Stimulated activated CD8-positive, alpha-beta memory T cell treated with anti-CD3 and anti-CD28 coated beads, Interleukin-15, amount 100 ng/mL, for 48 hours (primary cell): ENCODE measurements around the gene FKBP4.

Source experiments
- DNase-seq, 2 donors: peaks; one replicate each; pipeline ENCODE4 v3.0.0-alpha.2; 2020; ENCODE audit warnings: low read depth in 2 of 2

The FKBP4 gene

DNA sequence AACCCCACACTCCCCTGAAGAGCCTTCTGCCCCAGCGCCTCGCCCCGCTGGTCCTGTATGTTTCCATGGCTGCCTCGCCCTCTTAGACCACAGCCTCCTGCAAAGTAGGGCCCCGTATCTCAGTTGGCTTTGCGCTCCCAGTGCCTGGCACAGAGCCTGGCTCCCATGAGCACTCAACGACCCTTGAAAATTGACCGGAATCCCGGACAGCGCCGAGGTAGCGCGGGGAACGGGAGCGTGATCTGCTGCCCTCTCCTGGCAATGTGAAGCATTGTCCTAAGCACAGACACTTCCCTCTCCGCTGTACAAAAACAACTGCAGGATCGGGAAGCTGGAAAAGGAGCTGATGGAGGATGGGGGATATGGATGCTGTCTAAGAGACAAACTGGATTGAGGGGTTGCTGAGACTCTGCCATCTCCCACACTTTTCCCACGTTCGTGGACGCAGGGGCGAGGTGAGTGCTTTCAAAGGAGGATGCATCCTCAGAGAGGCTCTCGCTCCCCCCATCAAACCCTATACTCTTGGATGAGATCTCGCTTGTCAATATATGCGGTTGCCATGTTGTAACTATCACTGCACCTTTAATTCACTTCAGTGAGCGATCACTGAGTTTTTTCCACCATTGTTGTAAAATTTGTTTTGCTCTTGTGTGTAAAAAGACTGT, 10.7 kb upstream of the FKBP4 start:
- peak in 1 of 2 donors; percentile 17 for DNase-seq

DNA sequence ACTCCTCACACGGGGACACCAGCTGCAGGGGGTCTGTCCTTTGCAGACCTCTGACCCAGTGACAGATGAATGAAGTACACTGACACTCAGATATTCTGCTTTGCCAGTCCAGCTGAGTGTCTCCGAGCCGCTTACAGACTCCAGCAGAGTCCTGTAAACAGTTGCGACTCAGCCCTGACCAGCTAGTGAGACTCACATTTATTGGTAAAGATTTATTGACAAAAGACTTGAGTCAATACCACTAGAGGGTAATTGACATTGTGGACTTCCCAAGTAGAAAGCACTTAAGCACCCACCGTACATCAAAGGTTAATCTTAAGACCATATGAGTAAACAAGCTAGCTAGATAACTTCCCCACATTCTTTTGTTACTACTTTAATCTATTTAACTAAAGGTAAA, 9.8 kb upstream of the FKBP4 start:
- DNase-seq, result no peak

- no peak for DNase-seq
Observed at GRCh38 chr12:2791089-2791488, 3.7 kb upstream of the FKBP4 start.

- no peak for DNase-seq
Observed at GRCh38 chr12:2792671-2793500, 1.9 kb upstream of the FKBP4 start.

DNA sequence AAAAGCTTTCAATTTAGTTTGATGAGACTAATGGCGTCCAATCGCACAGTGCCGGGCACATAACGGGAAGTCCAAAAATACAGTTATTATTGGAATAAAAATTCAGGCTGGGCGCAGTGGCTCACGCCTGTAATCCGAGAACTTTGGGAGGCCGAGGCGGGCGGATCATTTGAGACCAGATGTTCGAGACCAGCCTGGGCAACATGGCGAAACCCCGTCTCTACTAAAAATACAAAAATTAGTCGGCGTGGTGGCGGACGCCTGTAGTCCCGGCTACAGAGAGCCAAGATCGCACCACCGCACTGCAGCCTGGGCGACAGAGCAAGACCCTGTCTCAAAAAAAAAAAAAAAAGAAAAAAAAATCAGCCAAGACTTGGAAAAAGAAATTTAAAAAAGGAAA, 1.2 kb upstream of the FKBP4 start:
- no peak for DNase-seq

- no peak for DNase-seq
Observed at GRCh38 chr12:2794191-2794735, 507 bp upstream of the FKBP4 start.

DNA sequence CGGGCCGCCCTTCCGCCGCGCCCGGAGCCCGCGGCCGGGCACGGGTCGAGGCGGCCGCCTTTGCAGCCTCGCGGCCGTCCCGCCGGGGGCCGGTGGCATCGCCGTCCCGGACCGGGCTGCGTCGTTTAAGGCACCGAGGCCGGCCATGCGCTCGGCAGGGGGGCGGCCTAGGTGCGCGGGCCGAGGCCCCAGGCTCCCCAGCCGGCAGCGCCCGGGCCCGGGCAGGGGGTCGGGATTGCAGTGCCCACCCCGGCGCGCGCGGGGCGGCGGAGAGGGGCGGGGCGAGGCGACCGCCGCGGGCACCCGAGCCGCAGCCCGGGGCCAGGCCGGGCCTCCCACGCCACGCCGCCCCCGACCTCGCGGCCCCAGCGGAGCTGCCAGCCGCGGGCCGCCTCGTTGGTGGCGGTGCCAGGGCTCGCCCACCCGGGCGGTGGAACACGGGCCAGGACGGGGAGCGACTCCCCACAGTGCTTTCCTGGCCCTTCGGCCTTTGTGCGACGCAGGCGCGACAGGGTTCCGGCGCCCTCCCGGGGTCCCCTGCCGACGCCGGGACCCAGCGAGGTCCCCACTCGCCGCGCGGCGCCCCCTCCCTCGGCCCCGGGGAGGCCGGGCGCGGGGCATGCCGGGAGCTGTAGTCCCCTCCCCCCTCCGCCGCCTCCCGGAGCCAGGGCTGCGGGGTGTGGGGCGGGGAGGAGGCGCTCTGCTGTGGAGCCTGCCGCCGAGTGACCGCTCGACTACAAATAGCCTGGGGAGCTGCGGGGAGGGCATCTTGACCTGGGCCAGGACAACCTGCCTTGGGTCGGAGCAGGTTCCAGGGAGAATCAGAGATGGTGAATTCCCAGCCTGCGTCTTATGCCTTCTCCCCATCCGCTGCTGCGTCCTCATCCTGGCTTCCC, 769 bp downstream of the FKBP4 start:
- peak; percentile 61 to 69 for DNase-seq

- no peak for DNase-seq
Observed at GRCh38 chr12:2796187-2796666, 1.5 kb downstream of the FKBP4 start.

DNA sequence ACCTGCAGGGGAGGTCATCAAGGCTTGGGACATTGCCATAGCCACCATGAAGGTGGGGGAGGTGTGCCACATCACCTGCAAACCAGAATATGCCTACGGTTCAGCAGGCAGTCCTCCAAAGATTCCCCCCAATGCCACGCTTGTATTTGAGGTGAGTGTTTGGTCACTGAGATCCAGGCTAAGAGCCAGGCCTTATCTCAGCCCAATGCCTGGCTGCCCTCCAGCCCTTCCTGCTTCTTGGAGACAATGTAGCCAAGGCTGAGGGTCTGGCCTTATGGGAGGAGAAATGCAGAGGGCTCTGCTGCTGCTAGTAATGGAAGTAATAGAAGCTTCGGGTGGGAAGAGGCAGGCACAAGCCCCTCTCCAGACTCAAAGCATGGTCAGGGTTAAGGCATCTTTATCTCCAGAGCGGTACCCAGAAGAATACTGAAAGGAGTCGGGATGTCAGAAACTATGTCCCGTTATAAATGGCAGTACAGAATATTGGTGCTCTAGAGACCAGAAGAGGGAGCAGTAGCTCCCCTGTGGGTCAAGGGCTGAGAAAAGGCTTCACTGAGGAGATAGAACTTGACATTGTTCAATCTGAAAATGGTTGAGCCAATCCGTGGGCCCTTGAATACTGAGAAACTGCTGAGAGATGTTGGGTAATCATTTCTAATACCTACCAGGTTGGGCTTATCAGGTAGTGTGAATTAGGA, 3.1 kb downstream of the FKBP4 start:
- DNase-seq, result no peak

DNA sequence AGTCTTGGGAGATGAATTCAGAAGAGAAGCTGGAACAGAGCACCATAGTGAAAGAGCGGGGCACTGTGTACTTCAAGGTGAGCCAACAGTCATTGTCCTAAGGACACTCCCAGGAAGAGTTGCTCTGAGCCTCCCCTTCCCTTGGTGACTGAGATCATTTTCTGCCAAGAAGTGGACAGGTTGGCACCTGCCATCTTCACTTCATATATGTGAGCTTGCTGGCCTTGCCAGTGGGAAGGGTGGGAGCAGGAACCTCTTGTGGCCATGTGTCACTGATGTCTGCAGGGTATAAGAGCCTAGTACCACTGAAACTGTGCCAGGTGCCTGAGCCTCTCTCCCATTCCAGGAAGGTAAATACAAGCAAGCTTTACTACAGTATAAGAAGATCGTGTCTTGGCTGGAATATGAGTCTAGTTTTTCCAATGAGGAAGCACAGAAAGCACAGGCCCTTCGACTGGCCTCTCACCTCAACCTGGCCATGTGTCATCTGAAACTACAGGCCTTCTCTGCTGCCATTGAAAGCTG, 5.3 kb downstream of the FKBP4 start:
- DNase-seq, result no peak

- no peak for DNase-seq
Observed at GRCh38 chr12:2801044-2801783, 6.4 kb downstream of the FKBP4 start.

- no peak for DNase-seq
Observed at GRCh38 chr12:2803635-2804392, 9.0 kb downstream of the FKBP4 start.

DNA sequence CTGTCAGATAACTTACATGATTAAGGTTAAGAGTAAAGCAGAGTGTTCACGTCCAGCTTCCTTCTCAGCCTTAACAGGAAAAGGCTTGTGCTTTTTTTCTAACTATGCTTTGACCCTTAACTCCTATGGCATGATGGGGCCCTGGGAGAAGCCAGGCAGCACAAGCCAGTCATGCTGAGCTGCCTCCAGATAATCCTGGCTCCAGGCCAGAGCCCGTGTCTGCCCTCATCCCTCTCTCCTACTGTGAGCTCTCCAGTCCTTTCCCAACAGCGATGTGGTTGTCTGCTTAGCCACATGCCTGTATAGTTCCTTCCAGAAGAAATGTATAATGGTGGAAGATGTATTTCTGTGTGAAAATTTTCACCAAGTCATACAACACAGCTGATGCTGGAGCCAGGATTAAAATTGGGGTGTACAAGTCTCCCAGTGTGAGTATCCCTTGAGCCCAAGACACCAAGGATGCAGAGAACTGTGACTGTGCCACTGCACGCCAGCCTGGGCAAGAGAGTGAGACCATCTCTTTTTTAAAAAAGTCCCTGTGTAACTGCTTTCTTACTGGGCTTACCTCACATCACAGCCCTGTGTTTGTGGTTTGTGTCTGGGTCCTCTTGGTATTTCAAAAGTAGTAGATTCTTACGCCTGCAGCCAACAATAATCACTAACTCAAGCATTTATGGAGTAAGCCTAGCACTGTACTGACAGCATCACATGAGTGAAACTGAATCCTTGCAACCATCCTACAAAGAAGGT, 9.8 kb downstream of the FKBP4 start:
- no peak for DNase-seq

DNA sequence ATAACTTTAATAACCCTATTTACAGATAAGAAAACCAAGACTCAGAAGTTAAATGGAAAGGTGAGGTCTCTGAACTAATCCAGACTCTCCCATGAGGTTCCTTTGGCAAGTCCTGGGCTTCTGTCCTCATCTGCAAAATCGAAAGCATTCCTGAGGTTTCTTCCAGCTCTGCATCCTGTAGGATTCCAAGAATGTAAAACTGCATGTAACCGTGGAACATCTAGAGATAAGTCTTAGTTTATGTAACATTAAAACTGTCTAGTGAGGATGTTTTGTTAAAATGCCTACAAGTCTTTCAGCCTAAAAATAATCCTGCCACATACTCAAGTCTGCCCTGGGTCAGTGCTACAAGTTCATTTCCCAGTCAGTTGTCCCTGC, 10.4 kb downstream of the FKBP4 start:
- no peak for DNase-seq

- DNase-seq, result no peak
Observed at GRCh38 chr12:2806700-2807099, 11.9 kb downstream of the FKBP4 start.

DNA sequence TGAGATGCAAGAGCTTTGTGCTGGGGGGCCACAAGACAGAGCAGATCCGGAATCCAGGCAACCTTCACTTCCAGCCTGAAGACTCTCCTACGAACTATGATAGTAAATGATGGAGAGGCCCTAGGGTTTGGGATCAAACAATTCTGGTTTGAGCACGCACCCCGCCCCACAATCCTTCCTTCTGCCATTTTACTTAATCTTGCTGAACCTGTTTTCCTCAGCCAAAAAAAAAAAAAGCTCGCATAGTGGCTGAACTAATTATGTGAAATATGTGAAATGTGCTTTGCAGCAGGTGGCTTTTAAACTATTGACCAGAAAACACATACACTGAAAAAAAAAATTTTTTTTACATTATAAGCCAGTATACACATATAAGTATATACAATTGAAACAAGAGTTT, 17.0 kb downstream of the FKBP4 start:
- DNase-seq, result no peak

GRCh38 chr12:2812290-2813213, 17.8 kb downstream of the FKBP4 start, which contains the start of gene ITFG2:
TSS of gene ITFG2 (plus strand) at chr12:2812668. CDS start at chr12:2812761, 93 bp downstream.
- peak; percentile 93 to 95 for DNase-seq
